Natural killer cell treated with Interleukin-12 subunit alpha and Interleukin-12 subunit beta and Interleukin-15 and Interleukin-18, amount 100 ng/mL, for 72 hours (primary cell): ENCODE measurements around the gene SORBS2. TPM values are rescaled to one million over a fixed set of nuclear protein-coding genes. Genes with fewer than 3 reads are reported as not detected.
A peak's percentile ranks its signal among the peaks of the same experiment; 100 is the strongest.

ENCODE experiments used
- ATAC-seq, 2 donors: fragments of 150-1000 bp; cut with Tn5 transposase in 1 of 2; sonication (Bioruptor Pico), chemical (Tn5 transposase) in 1 of 2; 2 replicates each; pipeline ENCODE4 v1.10.0; 2021
- DNase-seq: peaks from one replicate; pipeline ENCODE4 v3.0.0; 2022; ENCODE audit warnings: low spot score
- H3K27ac Mint-ChIP-seq, 2 donors: 1 replicate in 1 of 2; 2 replicates in 1 of 2; pipeline ENCODE4 v1.8.0; 2022; ENCODE audit warnings: mixed read lengths in 2 of 2, mild to moderate bottlenecking in 1 of 2, moderate library complexity in 1 of 2
- H3K27me3 Mint-ChIP-seq, 2 donors: 1 replicate in 1 of 2; 2 replicates in 1 of 2; pipeline ENCODE4 v1.8.0; 2022; ENCODE audit warnings: mixed read lengths in 2 of 2
- H3K36me3 Mint-ChIP-seq: one replicate; pipeline ENCODE4 v1.8.0; 2022; ENCODE audit warnings: mixed read lengths
- H3K4me1 Mint-ChIP-seq, 2 donors: 1 replicate in 1 of 2; 2 replicates in 1 of 2; pipeline ENCODE4 v1.8.0; 2022; ENCODE audit warnings: low read depth in 2 of 2, mixed read lengths in 2 of 2, mild to moderate bottlenecking in 1 of 2
- H3K4me3 Mint-ChIP-seq: one replicate; pipeline ENCODE4 v1.8.0; 2022; ENCODE audit warnings: mixed read lengths
- H3K9me3 Mint-ChIP-seq: 2 replicates; pipeline ENCODE4 v1.8.0; 2022; ENCODE audit warnings: mixed read lengths
- total RNA-seq, 2 donors: library from RNA; stranded (reverse); gene quantifications; one replicate each; pipeline ENCODE4 v1.2.3, GENCODE V29; 2022

Gene SORBS2
- total RNA-seq, 2 donors from 2014 or later, result not detected

DNA sequence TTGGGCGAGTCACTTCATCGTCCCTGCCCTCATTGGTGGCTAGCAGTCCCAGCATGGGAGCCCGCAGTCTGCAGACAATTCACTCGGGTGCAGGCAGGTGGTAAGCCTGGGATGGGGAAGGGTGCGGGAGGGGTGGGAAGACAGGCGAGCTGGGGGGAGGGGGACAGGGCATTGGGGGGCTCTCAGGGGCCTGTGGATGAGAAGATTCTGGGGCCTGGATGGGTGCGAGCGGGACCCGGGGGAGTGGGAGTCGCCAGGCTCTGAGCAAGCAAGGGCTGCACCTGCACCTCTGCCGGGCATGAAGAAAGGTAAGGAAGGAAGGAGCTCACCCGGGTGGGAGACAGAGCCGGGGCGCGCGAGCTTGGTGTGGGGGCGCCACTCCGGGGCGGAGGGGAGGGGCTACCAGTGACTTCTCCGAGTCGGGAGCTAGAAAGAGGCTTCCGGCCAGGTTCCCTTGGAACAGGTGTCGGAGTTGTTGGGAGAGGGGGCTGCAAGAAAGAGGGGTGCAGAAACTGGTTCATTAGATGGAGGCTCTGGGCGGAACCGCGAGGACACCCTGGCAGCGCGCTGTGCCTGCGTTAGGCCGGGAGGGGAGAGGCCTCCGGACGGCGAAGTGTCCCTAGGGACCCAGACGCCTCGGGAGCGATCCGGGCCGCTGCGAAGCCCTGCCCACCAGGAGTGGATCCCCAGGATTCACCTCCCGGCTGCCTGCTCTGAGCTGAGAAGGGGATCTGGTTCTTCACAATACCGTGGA lies 173.3 kb downstream of the SORBS2 start:
- H3K36me3 Mint-ChIP-seq, result no peaks in the 10 kb centered on the region
- peaks cover 0 to 2% of the 10 kb centered on the region in 2 donors for H3K4me1 Mint-ChIP-seq
- no peaks in the 10 kb centered on the region for H3K9me3 Mint-ChIP-seq
- H3K4me3 Mint-ChIP-seq, result no peak overlapping the region
- no peak for DNase-seq
- peaks cover 20 to 29% of the 10 kb centered on the region in 2 donors for H3K27me3 Mint-ChIP-seq
- ATAC-seq, result peak; percentile 6 to 63
- no peak overlapping the region for H3K27ac Mint-ChIP-seq

DNA sequence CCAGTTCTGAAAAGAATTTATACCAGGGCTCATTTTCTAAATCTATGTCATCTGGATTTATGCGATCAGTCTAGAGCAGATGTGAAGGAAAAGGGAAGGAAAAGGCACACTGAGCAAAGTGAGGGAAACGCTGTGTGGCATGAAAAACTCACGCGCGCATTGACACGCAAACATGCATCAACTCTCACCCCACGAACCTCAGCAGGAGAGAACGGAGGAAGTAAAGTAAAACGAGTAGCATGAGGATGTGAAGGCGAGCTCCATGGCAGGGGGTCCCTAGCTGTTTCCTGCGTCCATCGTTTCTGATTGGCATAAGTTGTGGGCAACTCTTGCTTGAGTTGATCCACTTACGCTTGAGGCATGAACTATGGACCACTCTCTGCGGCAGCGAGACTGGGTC lies 173.9 kb downstream of the SORBS2 start:
- H3K9me3 Mint-ChIP-seq, result no peaks in the 10 kb centered on the region
- no peak overlapping the region for H3K4me3 Mint-ChIP-seq
- no peak for DNase-seq
- no peaks in the 10 kb centered on the region for H3K36me3 Mint-ChIP-seq
- ATAC-seq, result peak; percentile 17 to 52
- peaks cover 0 to 2% of the 10 kb centered on the region in 2 donors for H3K4me1 Mint-ChIP-seq
- peaks cover 20 to 29% of the 10 kb centered on the region in 2 donors for H3K27me3 Mint-ChIP-seq
- no peak overlapping the region for H3K27ac Mint-ChIP-seq

DNA sequence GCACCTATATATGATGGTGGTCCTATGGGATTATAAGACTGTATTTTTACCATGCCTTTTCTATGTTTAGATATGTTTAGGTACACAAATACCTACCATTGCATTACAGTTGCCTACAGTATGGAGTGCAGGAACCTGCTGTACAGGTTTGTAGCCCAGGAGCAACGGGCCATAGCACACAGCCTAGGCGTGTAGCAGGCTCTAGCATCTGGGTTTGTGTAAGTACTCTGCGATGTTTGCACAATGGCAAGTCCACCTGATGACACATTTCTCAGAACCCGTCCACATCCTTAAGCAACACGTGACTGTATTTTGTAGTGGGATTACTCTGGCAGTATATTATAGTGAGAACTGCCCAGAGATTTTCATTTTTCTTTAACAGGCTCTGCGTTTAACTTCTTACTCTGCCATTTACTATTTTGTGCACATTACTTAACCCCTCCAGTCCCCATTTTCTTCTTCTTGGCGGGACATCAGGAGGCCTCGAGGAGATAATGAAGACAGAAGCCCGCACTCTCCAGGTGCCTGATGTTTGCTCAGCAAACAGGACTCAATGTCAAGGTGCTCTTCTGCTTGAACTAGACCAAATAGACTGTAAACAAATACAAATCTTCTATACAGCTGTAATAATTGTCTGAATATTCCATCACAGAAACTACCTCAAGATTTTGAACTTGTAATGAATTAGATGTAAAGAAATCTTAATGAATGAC lies 174.7 kb downstream of the SORBS2 start:
- Mint-ChIP-seq H3K36me3 (no peaks in the 10 kb centered on the region), H3K4me3 (no peak overlapping the region), H3K4me1 (peaks cover 0 to 2% of the 10 kb centered on the region in 2 donors), H3K27me3 (peaks cover 16 to 23% of the 10 kb centered on the region in 2 donors), H3K9me3 (no peaks in the 10 kb centered on the region), H3K27ac (no peak overlapping the region)
- ATAC-seq, result no peak
- DNase-seq, result no peak

DNA sequence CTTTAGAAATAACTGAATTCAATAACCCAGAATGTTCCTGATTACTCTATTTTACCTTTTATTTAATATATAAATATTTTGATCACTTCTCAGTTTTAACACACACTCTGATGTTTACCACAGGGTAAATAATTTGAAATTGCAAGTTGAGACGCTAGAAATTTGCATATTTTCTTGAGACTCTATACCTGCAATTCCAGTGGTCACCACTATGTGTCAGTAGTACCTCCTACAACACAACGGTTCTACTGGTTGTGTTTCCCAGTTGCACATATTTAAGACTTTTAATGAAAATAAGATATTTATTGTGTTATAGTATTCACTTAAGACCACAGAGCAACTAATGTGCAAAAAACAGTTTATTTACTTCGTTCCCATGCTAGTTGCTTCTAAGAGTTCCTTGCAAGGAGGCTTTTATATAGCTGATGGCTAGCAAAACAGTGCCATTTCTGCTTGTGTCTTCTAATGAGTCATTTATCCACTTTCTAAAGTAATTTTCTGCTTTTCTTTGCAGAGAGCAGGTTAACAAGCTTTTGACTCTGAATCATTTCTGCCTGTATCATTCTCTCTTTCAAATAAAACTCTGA lies 177.8 kb downstream of the SORBS2 start:
- no peaks in the 10 kb centered on the region for H3K36me3 Mint-ChIP-seq
- no peaks in the 10 kb centered on the region for H3K9me3 Mint-ChIP-seq
- H3K27me3 Mint-ChIP-seq, result peaks cover 16 to 23% of the 10 kb centered on the region in 2 donors
- no peak for ATAC-seq
- H3K4me1 Mint-ChIP-seq, result peaks cover 0 to 2% of the 10 kb centered on the region in 2 donors
- no peak overlapping the region for H3K4me3 Mint-ChIP-seq
- DNase-seq, result no peak
- H3K27ac Mint-ChIP-seq, result no peak overlapping the region

DNA sequence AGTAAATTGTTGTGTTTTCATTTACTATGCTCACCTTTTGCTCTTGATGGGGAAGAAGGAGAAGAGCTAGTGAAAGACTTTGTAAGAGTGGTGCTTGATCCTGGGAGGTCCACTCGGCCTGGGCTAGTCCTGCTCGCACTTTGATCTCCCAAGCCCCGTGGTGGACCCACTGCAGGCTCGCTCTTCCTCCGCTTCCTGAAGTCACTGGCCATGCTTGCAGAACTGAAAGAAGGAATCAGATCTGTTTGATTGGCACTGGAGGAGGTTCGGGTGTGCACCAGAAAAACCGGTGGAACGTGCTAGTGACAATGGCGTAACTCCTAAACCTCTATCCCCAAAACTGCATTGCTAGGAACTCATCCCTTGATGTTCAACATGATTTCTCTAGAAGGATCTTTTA lies 185.2 kb downstream of the SORBS2 start:
- Mint-ChIP-seq H3K9me3 (no peaks in the 10 kb centered on the region), H3K4me1 (no peaks in the 10 kb centered on the region), H3K27me3 (peaks cover 4 to 7% of the 10 kb centered on the region in 2 donors), H3K27ac (no peak overlapping the region), H3K36me3 (no peaks in the 10 kb centered on the region), H3K4me3 (no peak overlapping the region)
- DNase-seq, result peak; percentile 52
- ATAC-seq, result no peak

DNA sequence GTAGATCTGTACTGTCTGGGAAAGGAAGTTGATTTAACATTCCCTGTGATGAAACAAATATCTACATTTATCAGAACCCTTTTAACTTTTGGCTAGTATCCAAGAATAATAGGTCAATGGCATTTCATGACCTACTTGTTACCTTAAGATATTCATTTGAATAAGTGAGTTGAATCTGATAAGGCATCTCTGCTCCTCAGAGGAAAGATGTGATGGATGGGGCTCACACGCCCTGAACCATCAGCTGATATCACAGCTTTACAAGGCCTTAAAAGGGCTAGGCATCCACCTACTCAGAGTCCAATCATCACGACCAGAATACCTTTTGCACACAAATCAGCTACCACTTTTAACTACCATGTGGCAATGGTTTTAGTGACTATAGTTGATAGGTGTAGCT lies 186.5 kb downstream of the SORBS2 start:
- Mint-ChIP-seq H3K36me3 (no peaks in the 10 kb centered on the region), H3K27ac (no peak overlapping the region), H3K9me3 (no peaks in the 10 kb centered on the region), H3K4me1 (no peaks in the 10 kb centered on the region), H3K4me3 (no peak overlapping the region), H3K27me3 (peaks cover 4 to 7% of the 10 kb centered on the region in 2 donors)
- DNase-seq (no peak), ATAC-seq (no peak)

DNA sequence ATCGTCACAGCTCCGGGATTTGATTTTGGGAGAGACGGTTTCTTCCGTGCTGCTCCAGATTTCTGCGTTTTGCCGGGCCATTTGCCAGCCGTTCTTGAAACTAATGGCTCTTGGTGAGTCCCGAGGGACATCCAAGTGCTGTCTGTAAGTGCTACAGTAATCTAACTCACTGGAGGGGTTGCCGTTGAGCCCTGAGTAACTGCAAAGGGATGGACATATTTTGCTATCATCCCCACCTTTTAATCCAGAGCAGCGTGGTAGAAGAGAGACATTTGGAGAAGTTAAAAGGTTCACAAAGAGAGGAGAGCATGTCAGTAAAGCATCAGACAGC lies 187.8 kb downstream of the SORBS2 start:
- Mint-ChIP-seq H3K27me3 (peaks cover 7% of the 10 kb centered on the region in 2 donors), H3K4me1 (no peaks in the 10 kb centered on the region), H3K27ac (no peak overlapping the region), H3K4me3 (no peak overlapping the region), H3K36me3 (no peaks in the 10 kb centered on the region), H3K9me3 (no peaks in the 10 kb centered on the region)
- DNase-seq (no peak), ATAC-seq (no peak)

DNA sequence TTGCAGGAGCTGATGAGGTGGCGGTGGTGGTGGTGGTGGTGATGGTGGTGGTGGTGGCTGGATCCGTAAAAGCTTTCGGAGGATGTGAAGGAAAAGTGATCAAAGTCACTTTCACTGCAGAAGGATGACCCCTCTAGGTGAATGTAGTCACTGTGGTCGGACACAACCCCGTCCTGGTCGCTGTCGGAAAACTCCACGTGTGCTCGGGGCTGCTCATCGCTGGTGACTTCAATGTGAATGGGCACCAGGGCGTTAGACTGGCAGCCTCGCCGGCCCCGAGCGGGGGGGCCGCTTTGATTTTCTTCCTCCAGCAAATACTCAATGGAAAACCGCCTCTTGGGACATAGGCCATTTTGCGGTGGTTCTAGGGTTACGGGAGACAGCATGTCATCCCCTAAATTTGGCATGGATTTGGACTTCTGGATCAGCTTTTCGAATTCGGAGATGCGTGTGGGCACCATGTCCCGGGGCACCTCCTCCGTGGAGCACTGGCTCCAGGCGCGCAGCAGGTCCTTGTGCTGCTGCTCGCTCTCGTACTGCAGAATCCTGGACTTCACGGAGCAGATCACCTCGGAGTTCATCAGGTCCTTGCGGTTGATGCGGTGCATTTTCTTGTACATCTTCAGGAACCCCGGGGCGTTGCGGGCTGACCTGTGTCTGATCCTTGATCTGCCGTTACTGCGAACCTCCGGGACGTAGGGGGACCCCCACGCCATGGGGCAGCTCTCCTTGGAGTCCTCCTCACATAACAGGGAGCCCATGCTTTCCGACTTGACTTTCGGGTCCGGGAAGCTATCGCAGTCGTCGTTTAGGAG lies 188.3 kb downstream of the SORBS2 start:
- Mint-ChIP-seq H3K36me3 (no peaks in the 10 kb centered on the region), H3K27me3 (peaks cover 7% of the 10 kb centered on the region in 2 donors), H3K4me3 (no peak overlapping the region), H3K9me3 (no peaks in the 10 kb centered on the region), H3K4me1 (no peaks in the 10 kb centered on the region), H3K27ac (no peak overlapping the region)
- DNase-seq, result peak; percentile 45
- ATAC-seq, result no peak

DNA sequence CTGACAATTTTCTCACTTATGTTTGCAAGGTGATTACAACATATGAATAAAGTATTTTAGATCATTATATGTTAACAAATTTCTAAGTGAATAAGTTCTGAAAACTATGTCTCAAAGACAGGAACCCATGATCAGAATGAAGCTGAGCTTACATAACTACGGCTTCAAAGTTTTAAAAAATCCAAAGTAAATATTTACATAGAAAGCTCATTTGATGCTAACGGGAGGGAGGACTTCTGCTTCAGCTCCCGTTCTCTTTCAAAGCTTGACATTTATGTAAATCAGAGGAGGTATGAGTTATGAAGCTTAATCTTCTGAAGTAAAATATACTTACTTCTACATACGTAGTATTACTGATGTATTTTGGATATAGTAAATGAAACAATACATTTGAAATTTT lies 203.8 kb downstream of the SORBS2 start:
- Mint-ChIP-seq H3K9me3 (no peaks in the 10 kb centered on the region), H3K27me3 (peaks cover 2 to 13% of the 10 kb centered on the region in 2 donors), H3K36me3 (no peaks in the 10 kb centered on the region), H3K4me1 (no peaks in the 10 kb centered on the region), H3K27ac (no peak overlapping the region), H3K4me3 (no peak overlapping the region)
- ATAC-seq, result no peak
- no peak for DNase-seq

DNA sequence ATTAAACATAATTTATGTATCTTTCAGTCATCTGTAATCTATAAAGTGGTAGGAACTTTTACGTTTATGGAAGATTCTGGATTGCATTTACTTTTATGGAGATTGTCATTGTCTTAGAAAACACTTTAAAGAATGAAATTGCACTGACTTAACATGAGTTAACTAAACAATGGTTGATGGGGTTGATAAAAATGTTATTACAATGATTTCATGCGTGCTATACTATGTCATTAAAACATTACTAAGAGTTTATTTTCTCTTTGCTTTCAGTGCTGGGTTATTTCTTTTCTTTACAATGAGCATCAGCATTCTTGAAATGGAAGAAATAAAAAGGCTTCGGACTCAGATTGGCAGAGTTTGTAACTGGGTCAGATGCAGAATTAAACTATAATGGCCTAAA lies 209.6 kb downstream of the SORBS2 start:
- Mint-ChIP-seq H3K27me3 (peaks cover 4 to 29% of the 10 kb centered on the region in 2 donors), H3K4me3 (no peak overlapping the region), H3K9me3 (no peaks in the 10 kb centered on the region), H3K36me3 (no peaks in the 10 kb centered on the region), H3K4me1 (no peaks in the 10 kb centered on the region), H3K27ac (no peak overlapping the region)
- no peak for DNase-seq
- no peak for ATAC-seq

DNA sequence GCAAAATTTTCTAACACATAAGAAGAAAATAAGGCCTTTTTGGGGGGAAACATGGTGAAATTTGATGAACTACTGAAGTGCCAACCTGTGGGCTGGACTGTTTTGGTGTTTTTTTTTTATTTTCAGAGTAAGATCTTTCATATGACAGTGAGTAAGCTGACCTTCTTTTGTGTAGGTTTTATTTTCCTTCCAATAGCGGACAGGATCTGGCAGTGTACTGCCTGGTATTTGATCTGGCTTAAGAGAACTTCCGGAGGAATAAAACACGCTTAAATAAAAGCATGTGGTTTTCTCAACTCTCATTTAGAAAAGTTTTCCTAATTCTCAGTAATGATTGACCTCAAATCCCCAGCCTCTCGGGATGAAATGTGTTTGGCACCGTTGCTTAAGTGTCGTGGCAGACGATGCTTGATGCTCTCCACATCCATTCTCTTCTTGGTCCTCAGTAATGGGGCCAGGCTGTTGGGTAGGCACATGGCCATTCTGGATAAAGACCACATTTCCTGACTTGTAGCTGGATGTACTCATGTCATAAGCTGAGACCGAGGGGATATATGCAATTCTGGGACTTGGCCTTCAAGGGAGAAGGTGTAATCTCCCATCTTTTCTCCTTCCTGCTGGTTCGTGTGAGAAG lies 211.1 kb downstream of the SORBS2 start:
- no peak overlapping the region for H3K27ac Mint-ChIP-seq
- no peak for DNase-seq
- H3K4me3 Mint-ChIP-seq, result no peak overlapping the region
- ATAC-seq, result no peak
- peaks cover 7 to 29% of the 10 kb centered on the region in 2 donors for H3K27me3 Mint-ChIP-seq
- H3K4me1 Mint-ChIP-seq, result no peaks in the 10 kb centered on the region
- no peaks in the 10 kb centered on the region for H3K9me3 Mint-ChIP-seq
- H3K36me3 Mint-ChIP-seq, result no peaks in the 10 kb centered on the region

DNA sequence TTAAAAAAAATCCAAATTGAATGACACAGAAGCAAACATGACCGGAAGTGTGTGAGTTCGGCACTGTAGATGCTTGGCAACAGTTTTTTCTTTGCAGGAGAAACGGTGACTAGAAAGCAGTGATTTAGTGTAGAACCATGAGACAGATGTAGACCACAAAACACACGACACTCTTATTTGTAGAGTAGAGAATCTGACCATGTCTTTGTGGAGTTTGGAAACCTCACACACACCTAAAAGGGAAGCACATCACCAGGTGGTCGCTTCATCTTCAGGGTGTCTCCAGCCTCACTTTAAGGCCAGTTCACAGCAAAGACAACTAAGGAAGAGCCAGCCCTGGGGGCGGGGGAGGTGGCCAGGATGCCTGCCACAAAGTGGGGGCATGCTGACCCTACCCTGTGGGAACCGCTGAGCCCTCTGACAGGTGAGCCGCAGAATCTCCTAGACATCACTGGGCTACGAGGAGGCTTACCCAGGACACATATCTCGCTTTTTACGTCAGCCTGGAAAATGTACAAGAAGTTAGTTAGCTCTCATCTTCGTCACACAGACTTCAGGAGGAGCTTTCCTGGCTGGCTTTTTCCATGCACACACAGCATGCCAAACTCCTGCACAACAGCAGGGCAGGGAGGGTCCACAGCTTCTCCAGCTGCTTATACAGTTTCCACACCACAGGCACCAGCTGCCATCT lies 212.3 kb downstream of the SORBS2 start:
- Mint-ChIP-seq H3K36me3 (no peaks in the 10 kb centered on the region), H3K27ac (no peak overlapping the region), H3K27me3 (peaks cover 9 to 29% of the 10 kb centered on the region in 2 donors), H3K4me1 (no peaks in the 10 kb centered on the region), H3K4me3 (no peak overlapping the region), H3K9me3 (no peaks in the 10 kb centered on the region)
- DNase-seq (no peak), ATAC-seq (no peak)
